Measurements from ENCODE around the gene ZEB2.

DNA sequence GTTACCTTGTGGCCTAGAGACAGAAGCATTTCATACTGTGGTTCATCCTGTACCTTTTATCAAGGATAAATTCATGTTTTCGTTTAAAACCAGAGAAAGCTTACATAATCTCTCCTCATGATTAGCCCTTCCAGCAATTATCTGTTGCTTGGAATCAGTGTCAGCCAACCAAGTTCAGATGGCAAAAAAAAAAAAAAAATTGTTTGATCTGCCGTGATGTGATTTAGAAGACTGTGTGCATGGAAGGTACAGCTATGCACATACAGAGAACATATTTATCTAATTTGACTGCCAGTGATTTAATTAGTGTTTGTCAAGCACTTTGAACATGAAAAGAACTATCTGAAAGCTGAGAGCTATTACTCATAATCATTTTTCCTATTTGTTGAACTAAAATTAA lies 180.9 kb downstream of the ZEB2 start:
- TF ChIP-seq SREBF2 (IDR thresholded peaks at IDR 0.05; ENCODE audit: low read length) (no peak), TCF3 (IDR thresholded peaks at IDR 0.05; ENCODE audit: borderline replicate concordance, insufficient read depth, low read depth, low read length) (no peak), CEBPB (IDR thresholded peaks at IDR 0.05; ENCODE audit: borderline replicate concordance in 1 of 2, low read depth in 2 of 2, low read length in 2 of 2) (no peak), RAD21 (IDR thresholded peaks at IDR 0.05; ENCODE audit: insufficient read depth, low read depth, low read length) (no peak), RCOR1 (conservative IDR thresholded peaks at IDR 0.05; ENCODE audit: low read depth, low read length) (no peak), MYC (IDR thresholded peaks at IDR 0.05; ENCODE audit: insufficient read depth, insufficient read length, insufficient replicate concordance, low read length, severe bottlenecking) (no peak), SMAD1 (IDR thresholded peaks at IDR 0.05; ENCODE audit: low read depth, partially characterized antibody) (no peak), EZH2 (IDR thresholded peaks at IDR 0.05; ENCODE audit: borderline replicate concordance, control insufficient read depth, low read depth, low read length) (no peak), SMC3 (IDR thresholded peaks at IDR 0.05; ENCODE audit: borderline replicate concordance, low read length) (no peak)
- TF ChIP-seq, protein P1, sequence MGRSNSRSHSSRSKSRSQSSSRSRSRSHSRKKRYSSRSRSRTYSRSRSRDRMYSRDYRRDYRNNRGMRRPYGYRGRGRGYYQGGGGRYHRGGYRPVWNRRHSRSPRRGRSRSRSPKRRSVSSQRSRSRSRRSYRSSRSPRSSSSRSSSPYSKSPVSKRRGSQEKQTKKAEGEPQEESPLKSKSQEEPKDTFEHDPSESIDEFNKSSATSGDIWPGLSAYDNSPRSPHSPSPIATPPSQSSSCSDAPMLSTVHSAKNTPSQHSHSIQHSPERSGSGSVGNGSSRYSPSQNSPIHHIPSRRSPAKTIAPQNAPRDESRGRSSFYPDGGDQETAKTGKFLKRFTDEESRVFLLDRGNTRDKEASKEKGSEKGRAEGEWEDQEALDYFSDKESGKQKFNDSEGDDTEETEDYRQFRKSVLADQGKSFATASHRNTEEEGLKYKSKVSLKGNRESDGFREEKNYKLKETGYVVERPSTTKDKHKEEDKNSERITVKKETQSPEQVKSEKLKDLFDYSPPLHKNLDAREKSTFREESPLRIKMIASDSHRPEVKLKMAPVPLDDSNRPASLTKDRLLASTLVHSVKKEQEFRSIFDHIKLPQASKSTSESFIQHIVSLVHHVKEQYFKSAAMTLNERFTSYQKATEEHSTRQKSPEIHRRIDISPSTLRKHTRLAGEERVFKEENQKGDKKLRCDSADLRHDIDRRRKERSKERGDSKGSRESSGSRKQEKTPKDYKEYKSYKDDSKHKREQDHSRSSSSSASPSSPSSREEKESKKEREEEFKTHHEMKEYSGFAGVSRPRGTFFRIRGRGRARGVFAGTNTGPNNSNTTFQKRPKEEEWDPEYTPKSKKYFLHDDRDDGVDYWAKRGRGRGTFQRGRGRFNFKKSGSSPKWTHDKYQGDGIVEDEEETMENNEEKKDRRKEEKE (IDR thresholded peaks at IDR 0.05): no peak
- TF ChIP-seq, protein P2, sequence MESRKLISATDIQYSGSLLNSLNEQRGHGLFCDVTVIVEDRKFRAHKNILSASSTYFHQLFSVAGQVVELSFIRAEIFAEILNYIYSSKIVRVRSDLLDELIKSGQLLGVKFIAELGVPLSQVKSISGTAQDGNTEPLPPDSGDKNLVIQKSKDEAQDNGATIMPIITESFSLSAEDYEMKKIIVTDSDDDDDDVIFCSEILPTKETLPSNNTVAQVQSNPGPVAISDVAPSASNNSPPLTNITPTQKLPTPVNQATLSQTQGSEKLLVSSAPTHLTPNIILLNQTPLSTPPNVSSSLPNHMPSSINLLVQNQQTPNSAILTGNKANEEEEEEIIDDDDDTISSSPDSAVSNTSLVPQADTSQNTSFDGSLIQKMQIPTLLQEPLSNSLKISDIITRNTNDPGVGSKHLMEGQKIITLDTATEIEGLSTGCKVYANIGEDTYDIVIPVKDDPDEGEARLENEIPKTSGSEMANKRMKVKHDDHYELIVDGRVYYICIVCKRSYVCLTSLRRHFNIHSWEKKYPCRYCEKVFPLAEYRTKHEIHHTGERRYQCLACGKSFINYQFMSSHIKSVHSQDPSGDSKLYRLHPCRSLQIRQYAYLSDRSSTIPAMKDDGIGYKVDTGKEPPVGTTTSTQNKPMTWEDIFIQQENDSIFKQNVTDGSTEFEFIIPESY (IDR thresholded peaks at IDR 0.05): no peak
- TF ChIP-seq, protein P3, sequence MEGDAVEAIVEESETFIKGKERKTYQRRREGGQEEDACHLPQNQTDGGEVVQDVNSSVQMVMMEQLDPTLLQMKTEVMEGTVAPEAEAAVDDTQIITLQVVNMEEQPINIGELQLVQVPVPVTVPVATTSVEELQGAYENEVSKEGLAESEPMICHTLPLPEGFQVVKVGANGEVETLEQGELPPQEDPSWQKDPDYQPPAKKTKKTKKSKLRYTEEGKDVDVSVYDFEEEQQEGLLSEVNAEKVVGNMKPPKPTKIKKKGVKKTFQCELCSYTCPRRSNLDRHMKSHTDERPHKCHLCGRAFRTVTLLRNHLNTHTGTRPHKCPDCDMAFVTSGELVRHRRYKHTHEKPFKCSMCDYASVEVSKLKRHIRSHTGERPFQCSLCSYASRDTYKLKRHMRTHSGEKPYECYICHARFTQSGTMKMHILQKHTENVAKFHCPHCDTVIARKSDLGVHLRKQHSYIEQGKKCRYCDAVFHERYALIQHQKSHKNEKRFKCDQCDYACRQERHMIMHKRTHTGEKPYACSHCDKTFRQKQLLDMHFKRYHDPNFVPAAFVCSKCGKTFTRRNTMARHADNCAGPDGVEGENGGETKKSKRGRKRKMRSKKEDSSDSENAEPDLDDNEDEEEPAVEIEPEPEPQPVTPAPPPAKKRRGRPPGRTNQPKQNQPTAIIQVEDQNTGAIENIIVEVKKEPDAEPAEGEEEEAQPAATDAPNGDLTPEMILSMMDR (IDR thresholded peaks at IDR 0.05 in 2 of 3, conservative IDR thresholded peaks at IDR 0.05 in 1 of 3; ENCODE audit: control insufficient read depth in 2 of 3, extremely low read depth in 1 of 3, insufficient read depth in 1 of 3, low read depth in 3 of 3, low read length in 3 of 3): no peak
- TF ChIP-seq, protein P4, sequence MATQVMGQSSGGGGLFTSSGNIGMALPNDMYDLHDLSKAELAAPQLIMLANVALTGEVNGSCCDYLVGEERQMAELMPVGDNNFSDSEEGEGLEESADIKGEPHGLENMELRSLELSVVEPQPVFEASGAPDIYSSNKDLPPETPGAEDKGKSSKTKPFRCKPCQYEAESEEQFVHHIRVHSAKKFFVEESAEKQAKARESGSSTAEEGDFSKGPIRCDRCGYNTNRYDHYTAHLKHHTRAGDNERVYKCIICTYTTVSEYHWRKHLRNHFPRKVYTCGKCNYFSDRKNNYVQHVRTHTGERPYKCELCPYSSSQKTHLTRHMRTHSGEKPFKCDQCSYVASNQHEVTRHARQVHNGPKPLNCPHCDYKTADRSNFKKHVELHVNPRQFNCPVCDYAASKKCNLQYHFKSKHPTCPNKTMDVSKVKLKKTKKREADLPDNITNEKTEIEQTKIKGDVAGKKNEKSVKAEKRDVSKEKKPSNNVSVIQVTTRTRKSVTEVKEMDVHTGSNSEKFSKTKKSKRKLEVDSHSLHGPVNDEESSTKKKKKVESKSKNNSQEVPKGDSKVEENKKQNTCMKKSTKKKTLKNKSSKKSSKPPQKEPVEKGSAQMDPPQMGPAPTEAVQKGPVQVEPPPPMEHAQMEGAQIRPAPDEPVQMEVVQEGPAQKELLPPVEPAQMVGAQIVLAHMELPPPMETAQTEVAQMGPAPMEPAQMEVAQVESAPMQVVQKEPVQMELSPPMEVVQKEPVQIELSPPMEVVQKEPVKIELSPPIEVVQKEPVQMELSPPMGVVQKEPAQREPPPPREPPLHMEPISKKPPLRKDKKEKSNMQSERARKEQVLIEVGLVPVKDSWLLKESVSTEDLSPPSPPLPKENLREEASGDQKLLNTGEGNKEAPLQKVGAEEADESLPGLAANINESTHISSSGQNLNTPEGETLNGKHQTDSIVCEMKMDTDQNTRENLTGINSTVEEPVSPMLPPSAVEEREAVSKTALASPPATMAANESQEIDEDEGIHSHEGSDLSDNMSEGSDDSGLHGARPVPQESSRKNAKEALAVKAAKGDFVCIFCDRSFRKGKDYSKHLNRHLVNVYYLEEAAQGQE (IDR thresholded peaks at IDR 0.05; ENCODE audit: low read depth, low read length): no peak

Data from GM12878 (cell line).